GM21390 (cell line): ENCODE results near the gene FHIT.
"Not testable (repeated sequence)": the region's sequence is repeated elsewhere in the genome, so short reads cannot be mapped to it uniquely, and the experiment has no call there.

ENCODE experiments used
- ATAC-seq: cut with Tn5 transposase; IDR thresholded peaks from one replicate; pipeline ENCODE4 v1.9.1; 2021; ENCODE audit not compliant: unreplicated experiment

Gene FHIT

GRCh38 chr3:61008153-61008997, 242.9 kb downstream of the FHIT start:
- ATAC-seq, result no peak

- no peak for ATAC-seq
Measured at GRCh38 chr3:61005591-61005990, 245.7 kb downstream of the FHIT start.

GRCh38 chr3:60998858-60999257, 252.4 kb downstream of the FHIT start:
- no peak for ATAC-seq

GRCh38 chr3:60992395-60992794, 258.9 kb downstream of the FHIT start:
- no peak for ATAC-seq

- ATAC-seq, result no peak
Measured at GRCh38 chr3:60990442-60990730, 260.9 kb downstream of the FHIT start.

GRCh38 chr3:60989626-60990441, 261.4 kb downstream of the FHIT start:
- ATAC-seq, result no peak

- not testable (repeated sequence) for ATAC-seq
Measured at GRCh38 chr3:60987191-60987590, 264.1 kb downstream of the FHIT start.

- no peak for ATAC-seq
Measured at GRCh38 chr3:60986552-60986951, 264.7 kb downstream of the FHIT start.

GRCh38 chr3:60983906-60984305, 267.3 kb downstream of the FHIT start:
- ATAC-seq, result no peak

- ATAC-seq, result no peak
Measured at GRCh38 chr3:60980342-60980692, 270.9 kb downstream of the FHIT start.

- ATAC-seq, result no peak
Measured at GRCh38 chr3:60979461-60980341, 271.6 kb downstream of the FHIT start.

GRCh38 chr3:60973321-60973720, 277.9 kb downstream of the FHIT start:
- no peak for ATAC-seq

GRCh38 chr3:60972599-60972998, 278.7 kb downstream of the FHIT start:
- ATAC-seq, result no peak

- ATAC-seq, result no peak
Measured at GRCh38 chr3:60970850-60971249, 280.4 kb downstream of the FHIT start.

- no peak for ATAC-seq
Measured at GRCh38 chr3:60967141-60967540, 284.1 kb downstream of the FHIT start.

- ATAC-seq, result no peak
Measured at GRCh38 chr3:60957541-60957940, 293.7 kb downstream of the FHIT start.

- no peak for ATAC-seq
Measured at GRCh38 chr3:60956729-60957128, 294.5 kb downstream of the FHIT start.

- no peak for ATAC-seq
Measured at GRCh38 chr3:60955034-60955433, 296.2 kb downstream of the FHIT start.

- no peak for ATAC-seq
Measured at GRCh38 chr3:60954048-60954447, 297.2 kb downstream of the FHIT start.

GRCh38 chr3:60953351-60953750, 297.9 kb downstream of the FHIT start:
- no peak for ATAC-seq

GRCh38 chr3:60952055-60952454, 299.2 kb downstream of the FHIT start:
- no peak for ATAC-seq
